NCI-H526 (cell line): Measurements from ENCODE around the gene GLCE.
"Not testable (repeated sequence)": the region's sequence is repeated elsewhere in the genome, so short reads cannot be mapped to it uniquely, and the experiment has no call there.

Experiments
- DNase-seq, 2 experiments: peaks; one replicate each; lab custom pipeline; 2025; lab: John Stamatoyannopoulos, UW

GLCE gene

GRCh38 chr15:69161079-69161877 lies 843 bp downstream of the GLCE start:
- peak; percentile 36 to 68 for DNase-seq

- DNase-seq = no peak
Measured at GRCh38 chr15:69161878-69162213, 1.4 kb downstream of the GLCE start.

DNA sequence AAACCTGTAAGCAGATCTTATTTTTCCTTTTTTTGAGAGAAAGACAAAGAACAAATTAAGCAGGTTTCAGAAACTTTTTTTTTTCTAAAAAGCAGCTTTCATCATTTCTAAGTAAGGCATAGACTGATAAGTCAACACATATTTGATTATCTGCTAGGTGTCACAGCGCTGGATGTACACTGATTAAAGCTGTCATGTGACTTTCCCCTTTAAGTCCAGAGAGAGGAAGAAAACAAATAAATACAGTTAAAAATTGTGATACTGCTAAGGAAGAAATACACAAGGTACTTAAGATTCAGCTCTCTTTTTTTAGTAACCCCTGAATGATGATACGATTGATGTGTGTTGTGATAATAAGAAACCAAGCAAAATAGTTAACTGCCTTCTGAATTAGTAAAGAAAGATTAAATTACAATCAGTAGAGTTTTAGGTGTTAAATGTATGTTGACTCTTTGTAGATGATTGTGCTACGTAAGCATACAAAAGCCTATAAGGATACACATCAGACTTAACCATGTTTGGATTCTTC lies 2.8 kb downstream of the GLCE start:
- no peak for DNase-seq

- DNase-seq = no peak
Measured at GRCh38 chr15:69164807-69165636, 4.6 kb downstream of the GLCE start.

DNA sequence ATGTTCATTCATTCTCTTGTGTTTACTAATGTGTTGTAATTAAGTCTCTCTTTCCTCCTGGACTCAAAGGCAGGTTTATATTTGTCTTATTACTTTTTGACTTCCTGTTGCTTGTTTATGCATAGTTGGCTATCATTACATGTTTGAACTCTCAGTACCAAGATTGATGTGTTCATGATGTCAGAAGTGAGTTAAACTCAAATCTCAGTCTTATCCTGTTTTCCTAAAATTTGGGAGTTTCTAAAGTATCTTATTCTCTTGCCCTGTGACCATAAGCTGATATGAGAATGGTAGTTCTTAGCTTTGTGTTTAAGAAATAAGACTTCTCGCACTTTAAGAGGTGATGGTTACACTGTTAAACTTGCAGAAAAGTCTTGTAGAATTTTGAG lies 5.2 kb downstream of the GLCE start:
- no peak for DNase-seq

GRCh38 chr15:69167218-69167846 lies 6.9 kb downstream of the GLCE start:
- DNase-seq = no peak

- DNase-seq = not testable (repeated sequence)
Measured at GRCh38 chr15:69168361-69168760, 7.9 kb downstream of the GLCE start.

- not testable (repeated sequence) for DNase-seq
Measured at GRCh38 chr15:69169540-69169939, 9.1 kb downstream of the GLCE start.

DNA sequence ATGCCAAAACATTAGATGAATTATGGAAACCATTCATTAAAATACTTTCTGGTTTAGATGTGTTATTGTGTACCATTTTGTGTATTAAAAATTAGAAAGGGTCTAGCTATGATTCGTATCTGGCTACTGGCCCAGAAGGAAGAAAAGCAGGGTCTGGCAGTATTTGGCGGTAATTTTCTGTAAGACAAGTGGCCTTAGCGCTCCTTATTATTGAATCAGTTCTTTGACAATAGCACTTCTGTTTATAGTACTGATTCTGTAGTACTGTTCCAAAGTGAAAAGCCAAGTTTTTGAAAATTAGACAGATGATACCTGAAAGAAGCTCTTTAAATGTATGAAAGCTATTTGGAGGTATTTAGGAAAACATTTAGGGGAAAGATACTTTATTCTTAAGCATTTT lies 10.2 kb downstream of the GLCE start:
- DNase-seq = no peak

GRCh38 chr15:69172847-69173246 lies 12.4 kb downstream of the GLCE start:
- peak in 1 of 2 experiments; percentile 15 for DNase-seq

GRCh38 chr15:69175536-69175935 lies 15.1 kb downstream of the GLCE start:
- no peak for DNase-seq

- DNase-seq = no peak
Measured at GRCh38 chr15:69181424-69181823, 21.0 kb downstream of the GLCE start.

GRCh38 chr15:69185216-69185615 lies 24.8 kb downstream of the GLCE start:
- DNase-seq = no peak

GRCh38 chr15:69185706-69186105 lies 25.3 kb downstream of the GLCE start:
- DNase-seq = no peak

GRCh38 chr15:69189157-69189556 lies 28.7 kb downstream of the GLCE start:
- no peak for DNase-seq

DNA sequence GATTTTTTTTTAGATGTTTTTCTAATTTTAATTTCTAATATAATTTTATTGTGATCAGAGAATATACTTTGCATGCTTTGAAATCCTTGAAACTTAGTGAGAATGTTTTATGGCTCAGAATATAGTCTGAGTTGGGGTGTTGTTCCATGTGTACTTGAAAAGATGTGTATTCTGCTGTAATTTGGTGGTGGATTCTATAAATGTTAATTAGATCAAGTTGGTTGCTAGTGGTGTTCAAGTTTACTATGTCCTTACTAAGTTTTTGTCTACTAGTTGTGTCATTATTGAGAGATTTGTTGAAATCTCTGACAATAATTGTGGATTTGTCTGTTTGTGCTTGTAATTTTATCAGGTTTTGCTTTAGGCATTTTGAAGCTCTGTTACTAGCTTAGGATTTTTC lies 29.7 kb downstream of the GLCE start:
- no peak for DNase-seq

DNA sequence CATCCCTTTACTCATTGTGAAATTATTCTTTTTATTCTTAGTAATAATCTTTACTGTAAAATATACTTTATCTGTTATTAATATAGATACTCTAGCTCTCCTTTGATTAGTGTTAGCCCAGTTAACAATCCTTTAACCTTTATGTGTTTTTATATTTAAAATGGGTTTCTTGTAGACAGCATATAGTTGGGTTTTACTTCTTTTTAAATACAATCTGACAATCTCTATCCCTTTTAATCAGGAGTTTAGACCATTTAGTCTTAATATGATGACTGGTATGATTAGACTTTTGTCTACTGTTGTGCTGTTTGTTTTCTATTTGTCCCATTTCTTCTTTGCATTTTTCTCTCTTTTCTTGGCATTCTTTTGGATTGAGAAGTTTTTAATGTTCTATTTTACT lies 30.1 kb downstream of the GLCE start:
- DNase-seq = no peak

DNA sequence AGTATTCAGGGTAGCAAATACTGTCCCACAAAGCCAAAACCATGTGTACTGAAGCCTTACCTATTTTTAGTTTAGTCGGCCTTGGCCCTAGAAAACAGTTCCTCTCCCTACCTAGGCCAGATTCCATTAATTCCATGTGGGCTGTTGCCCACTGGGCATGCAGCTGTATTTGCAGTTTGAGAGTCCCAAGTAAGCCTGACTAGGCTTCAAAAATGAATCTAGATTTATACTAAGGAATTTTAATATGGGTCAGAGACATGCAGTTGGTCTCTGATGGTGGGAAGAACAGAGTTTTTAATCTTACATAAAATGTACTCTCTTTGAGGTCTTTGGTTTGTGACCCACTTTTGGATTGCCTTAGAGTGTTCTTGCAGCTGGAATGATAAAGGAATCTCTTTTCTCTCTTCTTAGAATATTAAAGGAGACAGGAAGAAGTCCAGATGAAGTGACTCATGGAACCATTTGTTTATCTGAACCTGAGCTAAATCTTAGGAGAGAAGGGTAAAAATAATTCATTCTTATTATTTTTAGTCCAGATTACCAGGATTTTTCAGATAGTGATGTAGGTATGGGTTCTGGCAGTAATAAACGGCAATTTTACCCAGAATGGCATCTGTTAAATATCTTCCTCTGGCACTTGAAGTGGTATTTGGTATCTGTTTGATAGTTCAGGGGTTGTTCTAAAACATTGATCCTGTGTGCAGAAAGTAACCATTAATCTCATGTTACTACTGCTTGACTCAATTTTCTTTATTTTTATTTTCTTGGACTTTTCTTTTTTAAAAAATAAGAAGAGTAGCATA lies 33.8 kb downstream of the GLCE start:
- no peak for DNase-seq

DNA sequence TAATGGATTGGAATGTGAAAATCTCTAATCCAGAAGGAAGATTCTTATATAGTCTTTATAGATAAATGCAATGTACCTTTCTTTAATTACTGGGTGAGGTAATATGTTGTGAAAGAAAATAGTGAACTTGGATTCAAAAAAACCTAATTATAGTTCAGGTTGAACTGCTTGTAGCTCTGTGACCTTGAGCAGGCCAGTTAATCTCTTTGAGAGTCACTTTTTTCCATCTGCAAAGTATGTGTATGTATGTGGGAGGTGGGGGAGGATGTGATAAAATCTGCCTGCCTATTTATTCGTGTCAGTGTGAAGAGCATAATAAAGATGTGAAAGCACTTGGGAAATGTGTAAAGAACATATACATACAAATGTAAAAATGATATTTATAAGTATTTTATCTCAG lies 34.4 kb downstream of the GLCE start:
- DNase-seq = no peak

DNA sequence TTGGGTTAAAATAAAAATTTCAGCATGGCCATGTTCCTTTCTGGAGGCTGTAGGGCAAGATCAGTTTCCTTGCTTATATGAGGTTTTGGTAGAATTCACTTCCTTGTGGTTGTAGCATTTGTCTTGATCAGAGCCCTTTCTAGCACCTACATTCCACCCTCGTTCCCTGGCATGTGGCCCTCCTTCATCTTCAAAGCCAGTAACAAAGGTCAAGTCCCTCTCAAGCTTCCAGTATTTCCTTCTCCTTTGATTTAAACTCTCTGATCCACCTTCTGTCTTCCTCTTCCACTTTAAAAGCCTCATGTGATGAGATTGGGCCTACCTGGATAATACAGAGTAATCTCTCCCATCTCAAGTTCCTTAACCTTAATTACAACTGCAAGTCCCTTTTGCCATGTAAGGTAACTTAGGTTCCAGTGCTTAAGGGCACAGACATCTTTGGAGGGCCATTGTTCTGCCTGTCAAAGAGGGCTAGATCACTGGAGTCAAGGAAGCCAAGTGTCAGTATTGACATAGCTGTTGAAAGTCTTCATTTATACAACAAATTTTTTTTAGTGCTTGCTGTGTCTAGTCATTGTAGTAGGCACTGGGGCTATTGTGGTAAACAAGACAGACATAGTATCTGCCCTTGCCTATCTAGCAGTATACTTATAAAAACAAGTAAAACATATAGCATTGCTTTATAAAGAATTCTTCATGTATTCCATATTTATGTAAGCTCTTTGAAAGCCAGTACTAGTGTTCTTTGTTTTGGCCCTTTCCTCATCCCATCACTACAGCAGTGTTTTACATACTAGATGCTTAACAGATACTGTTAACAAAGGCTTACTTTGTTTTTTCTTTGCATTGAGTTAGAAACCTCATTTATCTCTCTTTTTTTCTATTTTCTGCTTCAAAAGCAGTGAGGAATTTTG lies 40.7 kb downstream of the GLCE start:
- peak in 1 of 2 experiments; percentile 32 for DNase-seq

DNA sequence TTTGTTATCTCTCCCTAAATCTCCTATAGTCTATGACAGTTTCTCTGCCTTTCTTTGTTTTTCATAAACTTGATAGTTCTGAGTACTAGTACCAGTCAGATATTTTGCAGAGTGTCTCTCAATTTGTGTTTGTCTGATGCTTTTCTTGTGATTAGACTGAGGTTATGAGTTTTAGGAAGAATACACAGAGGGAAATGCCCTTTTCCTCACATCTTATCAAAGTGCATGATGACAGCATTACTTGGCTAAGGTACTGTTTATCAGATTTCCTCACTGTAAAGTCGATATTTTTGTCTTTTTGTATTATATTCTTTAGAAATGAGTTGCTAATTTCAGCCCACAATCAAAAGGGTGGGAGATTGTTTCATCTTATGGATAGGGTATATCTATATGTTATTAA lies 45.6 kb downstream of the GLCE start:
- no peak for DNase-seq
